GM13977 (cell line): ENCODE results near the gene NEMP1.

Experiments used
- DNase-seq: peaks from one replicate; pipeline ENCODE4 v3.0.0; 2012; ENCODE audit warnings: low spot score
- in situ Hi-C: fragments of 300-500 bp; cut with MboI; formaldehyde crosslinking; loops from one replicate; pipeline ENCODE4 v1.12.0; 2022; ENCODE audit warnings: low sequenced_read_pairs, low pct_unique_long_range_greater_than_20kb, mixed read lengths, inconsistent platforms; ENCODE audit not compliant: unreplicated experiment
- TF ChIP-seq, protein P1 (sequence below): IDR thresholded peaks from 2 replicates; pipeline ENCODE4 v1.5.1; 2012; ENCODE audit warnings: mild to moderate bottlenecking, control low read depth; ENCODE audit not compliant: insufficient read depth; ENCODE audit errors: extremely low read depth, missing control alignments

Gene NEMP1

DNA sequence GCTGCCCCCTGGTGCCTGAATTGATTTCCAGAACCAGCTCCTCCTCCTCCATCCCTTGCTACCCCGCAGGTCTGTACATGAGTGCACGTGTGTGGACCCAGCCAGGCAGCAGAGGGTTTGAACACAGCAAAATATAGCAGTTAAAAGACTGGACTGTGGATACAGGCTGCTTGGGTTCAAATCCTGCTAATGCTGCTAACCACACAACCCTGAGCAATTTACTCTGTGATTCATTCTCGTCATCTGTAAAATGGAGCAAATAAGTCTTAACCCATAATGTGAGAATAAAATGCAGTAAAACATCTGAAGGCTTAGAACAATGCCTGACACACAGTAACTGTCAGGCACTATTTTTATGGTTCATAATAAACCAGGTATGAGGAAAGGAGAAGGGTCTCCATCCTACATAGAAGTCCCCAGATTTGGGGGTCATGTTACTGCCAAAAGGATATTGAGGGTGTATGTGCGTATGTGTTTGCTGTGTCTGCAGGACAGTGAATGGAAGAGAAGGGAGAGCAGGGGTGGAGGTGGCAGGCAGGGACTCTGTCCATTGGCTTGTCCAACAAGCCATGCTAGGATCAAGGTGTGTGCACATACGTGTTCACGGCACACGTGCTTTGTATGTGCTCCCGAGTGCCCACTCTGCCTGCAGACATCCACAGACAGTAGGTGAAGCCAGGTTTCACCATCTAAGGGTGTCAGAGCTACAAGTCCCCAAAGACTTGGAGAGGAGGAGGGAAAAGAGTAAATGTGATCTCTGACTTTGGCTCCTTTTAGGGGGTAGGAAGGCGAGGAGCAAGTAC is 34.1 kb upstream of the NEMP1 start:
- no peak for DNase-seq
- in situ Hi-C loops = loop anchor here (10.0 kb wide), 1 partner anchor 358 kb away; the partner anchor contains the start of gene PRIM1
- TF ChIP-seq, protein P1, sequence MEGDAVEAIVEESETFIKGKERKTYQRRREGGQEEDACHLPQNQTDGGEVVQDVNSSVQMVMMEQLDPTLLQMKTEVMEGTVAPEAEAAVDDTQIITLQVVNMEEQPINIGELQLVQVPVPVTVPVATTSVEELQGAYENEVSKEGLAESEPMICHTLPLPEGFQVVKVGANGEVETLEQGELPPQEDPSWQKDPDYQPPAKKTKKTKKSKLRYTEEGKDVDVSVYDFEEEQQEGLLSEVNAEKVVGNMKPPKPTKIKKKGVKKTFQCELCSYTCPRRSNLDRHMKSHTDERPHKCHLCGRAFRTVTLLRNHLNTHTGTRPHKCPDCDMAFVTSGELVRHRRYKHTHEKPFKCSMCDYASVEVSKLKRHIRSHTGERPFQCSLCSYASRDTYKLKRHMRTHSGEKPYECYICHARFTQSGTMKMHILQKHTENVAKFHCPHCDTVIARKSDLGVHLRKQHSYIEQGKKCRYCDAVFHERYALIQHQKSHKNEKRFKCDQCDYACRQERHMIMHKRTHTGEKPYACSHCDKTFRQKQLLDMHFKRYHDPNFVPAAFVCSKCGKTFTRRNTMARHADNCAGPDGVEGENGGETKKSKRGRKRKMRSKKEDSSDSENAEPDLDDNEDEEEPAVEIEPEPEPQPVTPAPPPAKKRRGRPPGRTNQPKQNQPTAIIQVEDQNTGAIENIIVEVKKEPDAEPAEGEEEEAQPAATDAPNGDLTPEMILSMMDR = peak; percentile 85

- in situ Hi-C loops = loop anchor here (10.0 kb wide), 1 partner anchor 356 kb away; the partner anchor contains the start of gene PRIM1
Observed at GRCh38 chr12:57111031-57111734, 32.6 kb upstream of the NEMP1 start, which contains the start of gene STAT6. Gene STAT6 (minus strand): TSS chr12:57111362. CDS start chr12:57108278, 3,084 bp downstream.

DNA sequence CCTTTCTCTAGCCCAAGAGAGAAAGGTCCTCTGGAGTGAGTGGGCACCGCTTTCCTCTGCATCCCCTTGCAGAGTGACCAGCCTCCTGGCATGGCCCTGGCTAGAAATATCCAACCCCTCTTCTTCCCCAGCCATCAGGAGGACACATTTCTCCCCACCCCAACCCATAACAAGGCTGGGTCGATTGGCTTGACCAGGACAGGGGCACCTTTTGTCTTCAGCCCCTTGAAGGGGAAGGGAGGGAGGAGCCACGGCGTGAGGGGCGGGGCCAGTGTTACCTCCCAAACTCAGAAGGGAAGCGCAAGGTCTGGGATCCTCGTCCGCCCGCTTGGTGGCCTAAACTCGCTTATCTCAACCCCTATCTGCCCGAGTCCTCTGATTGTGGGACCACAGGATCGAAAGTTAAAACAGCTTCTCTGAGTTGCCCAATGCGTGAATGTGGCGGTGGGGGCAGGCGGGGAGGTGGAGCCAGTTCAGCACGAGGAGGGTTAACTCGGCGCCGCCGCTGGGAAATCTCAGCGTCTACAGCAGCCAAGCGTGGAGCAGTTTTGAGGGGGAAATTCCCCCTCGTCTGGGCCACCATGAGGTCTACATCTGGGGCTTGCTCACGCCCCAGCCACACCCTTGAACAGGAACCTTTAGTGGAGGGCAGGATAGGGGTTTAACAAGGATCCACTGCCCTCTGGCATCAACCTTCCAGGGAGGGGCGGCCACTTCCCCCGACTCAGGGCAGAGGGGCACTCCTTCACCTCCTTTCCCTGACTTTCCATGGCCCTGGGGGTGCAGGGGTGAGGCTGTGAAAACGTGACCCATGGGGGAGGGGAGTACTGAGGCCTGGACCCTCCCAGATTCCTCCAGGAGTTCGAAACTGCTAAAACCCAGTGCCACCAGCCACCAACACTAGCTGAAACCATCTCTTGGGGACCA is 31.8 kb upstream of the NEMP1 start:
- in situ Hi-C loops = loop anchor here (10.0 kb wide), 1 partner anchor 356 kb away; the partner anchor contains the start of gene PRIM1
- TF ChIP-seq, protein P1 = no peak
- DNase-seq = peak; percentile 81

More at GRCh38 chr12:57111031-57111734, 32.6 kb upstream of the NEMP1 start, which contains the start of gene STAT6:
- DNase-seq = peak; percentile 73
- TF ChIP-seq, protein P1 = no peak

DNA sequence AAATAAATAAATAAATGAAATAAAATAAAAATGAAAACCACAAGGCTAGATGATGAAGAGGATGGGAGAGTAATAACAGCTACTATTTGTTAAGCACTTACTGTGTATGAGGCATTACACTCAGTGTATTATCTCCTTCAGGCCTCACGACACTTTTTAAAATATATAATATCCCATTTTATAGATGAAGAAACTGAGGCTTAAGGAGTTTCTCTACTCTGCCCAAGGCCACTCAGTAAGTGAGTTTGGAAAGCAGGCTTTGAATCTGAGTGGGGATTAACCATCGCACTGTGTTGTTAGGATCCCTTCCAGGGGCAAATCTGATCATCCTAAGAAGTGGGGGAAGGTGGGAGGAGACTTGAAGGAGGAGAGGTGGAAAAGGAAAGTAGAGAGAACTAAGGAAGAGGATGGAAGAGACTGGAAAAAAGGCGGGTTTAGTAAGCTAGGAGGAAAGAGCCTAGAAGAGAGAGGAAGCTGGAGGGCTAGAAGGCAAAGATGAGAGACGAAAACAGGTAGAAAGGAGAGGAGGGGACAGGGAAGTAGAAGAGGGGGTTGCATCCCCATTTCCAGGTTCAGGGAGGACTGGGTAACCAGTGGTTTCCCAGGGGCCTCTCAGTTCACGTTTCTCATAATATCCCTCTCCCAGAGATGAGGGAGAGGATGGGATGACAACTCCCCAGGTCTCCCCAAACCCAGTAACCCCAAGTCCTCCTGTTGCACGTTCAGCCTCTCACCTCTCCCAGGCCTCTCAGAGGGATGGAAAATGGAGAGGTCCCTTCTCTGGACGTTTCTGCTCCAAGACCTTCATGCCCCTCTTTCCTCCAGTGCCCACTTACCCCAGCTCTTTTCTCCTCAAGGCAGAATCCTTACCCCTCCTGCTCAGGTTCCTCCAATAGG is 30.9 kb upstream of the NEMP1 start:
- DNase-seq = no peak
- TF ChIP-seq, protein P1 = no peak
- in situ Hi-C loops = loop anchor here (10.0 kb wide), 1 partner anchor 355 kb away; the partner anchor contains the start of gene PRIM1

- in situ Hi-C loops = no loop called here
- TF ChIP-seq, protein P1 = no peak
- no peak for DNase-seq
Observed at GRCh38 chr12:57107456-57108155, 29.0 kb upstream of the NEMP1 start.
